ENCODE results near the gene FRMPD4.
A peak's percentile ranks its signal among the peaks of the same experiment; 100 is the strongest.

The FRMPD4 gene

DNA sequence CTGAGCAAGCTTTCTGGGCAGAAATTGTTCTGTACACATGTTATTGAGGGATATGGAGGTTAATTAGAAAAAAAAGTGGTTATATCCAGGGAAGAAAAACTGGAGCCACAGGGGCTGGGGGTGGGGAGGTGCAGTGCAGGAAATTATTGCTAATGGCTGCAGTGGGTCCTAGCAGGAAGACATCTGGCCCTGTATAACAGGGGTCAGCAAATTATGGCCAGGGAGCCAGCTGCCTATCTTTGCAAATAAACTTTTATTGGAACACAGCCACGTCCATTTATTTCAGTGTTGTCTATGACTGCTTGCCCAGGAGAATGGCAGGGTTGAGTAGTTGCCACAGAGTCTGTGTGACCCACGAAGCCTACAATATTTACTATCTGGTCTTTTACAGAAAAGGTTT, 629.6 kb downstream of the FRMPD4 start:
- DNase-seq (ENCODE audit: low spot score) = no peak

DNA sequence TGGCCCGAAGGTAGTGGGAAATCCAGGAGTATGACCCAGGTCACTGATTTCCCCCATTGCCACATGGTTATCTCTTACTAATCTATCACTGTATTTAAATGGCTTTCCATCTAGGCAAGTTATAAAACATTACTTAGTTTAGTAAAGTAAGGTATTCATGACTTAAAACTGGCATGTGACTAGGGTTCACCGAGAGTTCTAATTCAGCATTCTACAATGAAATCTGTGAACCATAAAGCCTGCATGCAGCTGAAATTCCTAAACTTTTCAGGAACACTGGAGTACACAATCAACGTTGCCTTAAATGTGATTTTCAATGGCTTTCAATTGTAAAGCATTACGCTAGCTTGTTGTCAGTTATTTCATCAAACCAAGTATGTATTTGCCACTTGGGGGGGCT, 630.2 kb downstream of the FRMPD4 start:
- DNase-seq (ENCODE audit: low spot score) = no peak

DNA sequence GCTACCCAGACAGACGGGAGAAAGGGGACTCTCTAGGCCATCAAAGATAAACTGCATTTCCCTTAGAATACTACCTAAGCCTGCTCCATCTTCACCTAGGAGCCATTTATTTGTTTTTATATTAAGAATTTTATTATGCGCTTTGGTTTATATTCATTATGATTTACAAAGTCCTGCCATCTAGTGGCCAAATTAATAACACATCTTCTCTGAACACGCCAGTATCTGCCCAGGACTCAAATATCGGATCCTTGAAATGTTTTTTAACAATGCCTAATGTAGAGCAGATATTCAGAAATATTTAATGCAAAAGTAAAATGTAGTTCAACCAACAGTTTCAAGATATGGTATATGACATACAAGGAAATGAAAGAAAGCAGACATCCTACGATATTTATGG, 632.2 kb downstream of the FRMPD4 start:
- DNase-seq (ENCODE audit: low spot score) = peak; percentile 20

DNA sequence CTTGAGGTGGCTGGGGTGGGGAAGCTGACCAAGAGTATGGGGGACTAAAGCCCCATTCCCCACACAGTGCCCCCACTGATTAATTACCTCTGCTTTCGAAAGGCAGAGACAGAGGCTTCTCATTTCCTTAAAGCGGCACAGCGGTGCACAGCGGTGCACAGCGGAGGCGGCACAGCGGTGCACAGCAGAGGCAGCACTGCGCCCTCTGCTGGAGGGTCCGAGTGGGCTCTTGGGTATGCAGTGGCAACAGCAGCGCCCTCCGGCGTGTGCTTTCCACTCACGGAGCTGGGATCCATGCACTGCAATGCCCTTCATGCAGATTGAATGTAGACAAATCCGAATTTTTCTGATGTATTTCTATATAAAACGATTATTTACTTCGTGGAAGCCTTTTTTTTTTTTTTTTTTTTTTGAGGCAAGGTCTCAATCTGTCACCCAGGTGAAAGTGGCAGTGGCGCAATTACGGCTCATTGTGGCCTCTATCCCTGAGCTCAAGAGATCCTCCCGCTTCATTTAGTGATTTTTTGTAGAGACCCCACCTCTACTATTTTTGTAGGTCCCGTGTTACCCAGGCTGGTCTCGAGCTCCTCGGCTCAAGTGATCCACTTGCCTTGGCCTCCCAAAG, 633.3 kb downstream of the FRMPD4 start:
- DNase-seq (ENCODE audit: low spot score) = peak; percentile 7

All from Ammon's horn (tissue), 1 donor.